ENCODE data around the gene SCAMP4.

Gene SCAMP4

DNA sequence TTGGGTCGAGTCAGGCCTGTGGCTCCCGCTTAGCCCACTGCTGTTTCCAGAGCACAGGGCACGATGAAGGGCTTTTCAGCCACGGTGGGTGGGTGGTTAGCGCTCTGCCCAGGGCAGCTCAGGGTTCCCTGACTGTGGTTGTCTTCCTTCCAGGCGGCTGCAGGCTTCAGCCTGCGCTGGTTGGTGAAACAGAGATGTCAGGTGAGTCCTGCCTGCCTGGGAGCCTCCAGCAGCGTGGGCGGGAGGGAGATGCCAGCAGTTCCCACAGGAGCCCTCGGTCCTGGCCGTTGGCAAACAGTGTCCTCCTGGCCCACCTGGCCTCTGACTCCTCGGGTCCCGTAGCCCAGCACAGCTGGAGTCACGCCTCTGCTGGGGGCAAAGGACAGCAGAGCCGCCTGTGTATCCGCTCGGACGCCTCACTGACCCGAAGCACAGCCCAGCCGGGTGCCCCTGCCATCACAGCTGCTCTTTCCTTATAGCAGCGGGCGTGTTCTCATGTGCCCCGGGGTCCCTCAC lies 9.7 kb downstream of the SCAMP4 start:
- no peak for DNase-seq

DNA sequence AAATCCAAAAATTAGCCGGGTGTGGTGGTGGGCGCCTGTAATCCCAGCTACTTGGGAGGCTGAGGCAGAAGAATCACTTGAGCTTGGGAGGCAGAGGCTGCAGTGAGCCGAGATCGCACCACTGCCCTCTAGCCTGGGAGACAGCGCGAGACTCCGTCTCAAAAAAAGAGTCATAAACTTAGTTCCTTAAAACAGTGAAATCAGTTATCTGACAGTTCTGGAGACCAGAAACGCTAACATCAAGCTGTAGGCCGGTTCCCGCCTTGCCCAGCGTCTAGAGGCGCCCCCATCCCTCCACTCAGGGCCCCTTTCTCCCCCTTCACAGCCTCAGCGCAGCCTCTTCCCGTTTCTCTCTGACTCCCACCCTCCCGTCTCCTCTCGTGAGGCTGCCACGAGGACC lies 11.9 kb downstream of the SCAMP4 start:
- no peak for DNase-seq

DNA sequence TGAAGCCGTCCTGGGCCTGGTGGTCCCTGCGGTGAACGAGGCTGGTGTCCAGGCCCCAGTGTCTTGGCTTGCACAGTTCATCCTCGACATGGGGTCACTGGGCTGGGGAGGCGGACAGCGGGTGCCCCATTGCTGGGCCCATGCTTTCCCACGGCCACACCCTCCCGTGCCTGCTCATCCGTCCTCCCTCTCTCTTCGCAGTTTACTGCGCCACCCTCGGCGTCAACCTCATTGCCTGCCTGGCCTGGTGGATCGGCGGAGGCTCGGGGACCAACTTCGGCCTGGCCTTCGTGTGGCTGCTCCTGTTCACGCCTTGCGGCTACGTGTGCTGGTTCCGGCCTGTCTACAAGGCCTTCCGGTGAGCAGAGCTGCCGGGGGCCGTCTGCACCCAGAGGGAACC lies 12.7 kb downstream of the SCAMP4 start:
- DNase-seq, result no peak

DNA sequence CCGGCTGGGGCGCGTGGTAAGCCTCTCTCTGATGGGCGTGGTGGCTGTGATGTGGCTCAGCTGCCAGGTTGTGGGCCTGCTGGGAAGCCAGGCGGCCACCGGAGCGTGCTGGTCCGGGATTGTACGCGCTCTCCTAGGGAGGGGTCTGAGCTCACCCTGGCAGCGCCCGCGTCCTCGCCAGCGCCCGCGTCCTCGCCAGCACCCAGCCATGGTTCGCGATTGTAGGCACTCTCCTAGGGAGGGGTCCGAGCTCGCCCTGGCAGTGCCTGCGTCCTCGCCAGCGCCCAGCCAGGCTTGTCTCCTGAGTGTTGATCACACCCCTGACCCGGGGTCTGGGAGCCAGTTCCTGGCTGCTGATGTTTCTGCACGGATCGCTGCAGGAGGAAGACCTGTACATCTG lies 13.8 kb downstream of the SCAMP4 start:
- DNase-seq, result no peak

- DNase-seq, result no peak
Observed at GRCh38 chr19:1920644-1921043, 15.4 kb downstream of the SCAMP4 start.

- DNase-seq, result no peak
Observed at GRCh38 chr19:1921326-1921725, 16.1 kb downstream of the SCAMP4 start.

GRCh38 chr19:1921825-1922224 lies 16.6 kb downstream of the SCAMP4 start:
- no peak for DNase-seq

- no peak for DNase-seq
Observed at GRCh38 chr19:1922803-1923202, 17.6 kb downstream of the SCAMP4 start.

DNA sequence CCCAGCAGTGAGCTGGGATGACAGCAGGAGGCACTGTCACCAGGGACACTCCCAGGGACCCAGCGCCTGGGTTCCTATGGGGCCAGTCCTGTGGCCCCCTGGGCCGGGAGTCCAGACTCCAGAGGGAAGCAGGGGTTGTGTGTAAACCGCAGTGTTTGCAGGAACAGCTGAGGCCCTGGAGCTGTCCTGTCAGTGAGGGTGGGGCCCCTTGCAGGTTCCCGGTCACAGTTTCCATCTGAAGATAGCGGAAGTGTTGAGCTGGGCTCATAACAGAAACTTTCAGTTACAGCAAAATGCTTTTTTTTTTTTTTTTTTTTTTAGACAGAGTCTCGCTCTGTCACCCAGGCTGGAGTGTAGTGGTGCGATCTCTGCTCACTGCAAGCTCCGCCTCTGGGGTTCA lies 18.1 kb downstream of the SCAMP4 start:
- no peak for DNase-seq

GRCh38 chr19:1924320-1924961 lies 19.2 kb downstream of the SCAMP4 start:
- no peak for DNase-seq

- no peak for DNase-seq
Observed at GRCh38 chr19:1925544-1925943, 20.3 kb downstream of the SCAMP4 start.

- DNase-seq, result peak; percentile 75
Observed at GRCh38 chr19:1929021-1929742, 24.0 kb downstream of the SCAMP4 start.

- DNase-seq, result no peak
Observed at GRCh38 chr19:1931445-1931844, 26.2 kb downstream of the SCAMP4 start.

DNA sequence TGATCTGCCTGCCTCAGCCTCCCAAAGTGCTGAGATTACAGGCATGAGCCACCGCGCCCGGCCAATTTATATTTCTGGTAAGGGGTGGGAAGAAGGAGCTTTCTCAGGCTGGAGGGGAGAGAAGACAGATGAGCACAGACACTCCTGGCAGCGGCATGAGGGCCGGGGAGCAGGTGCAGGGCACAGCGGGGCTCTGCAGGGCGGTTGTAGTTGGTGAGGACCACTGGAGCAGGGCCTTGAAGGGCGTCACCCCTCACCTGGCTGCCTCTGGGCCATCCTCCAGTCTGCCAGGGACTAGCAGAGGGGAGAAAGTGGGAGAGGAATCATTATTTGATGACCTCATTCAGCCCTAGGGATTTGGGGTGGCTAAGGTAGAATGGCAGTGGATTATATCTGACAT lies 27.2 kb downstream of the SCAMP4 start:
- no peak for DNase-seq

- no peak for DNase-seq
Observed at GRCh38 chr19:1933244-1933643, 28.0 kb downstream of the SCAMP4 start.

GRCh38 chr19:1933942-1934341 lies 28.7 kb downstream of the SCAMP4 start:
- no peak for DNase-seq

GRCh38 chr19:1935484-1936208 lies 30.4 kb downstream of the SCAMP4 start:
- DNase-seq, result peak; percentile 25

GRCh38 chr19:1936430-1936829 lies 31.2 kb downstream of the SCAMP4 start:
- DNase-seq, result no peak

- no peak for DNase-seq
Observed at GRCh38 chr19:1936916-1937610, 31.9 kb downstream of the SCAMP4 start.

DNA sequence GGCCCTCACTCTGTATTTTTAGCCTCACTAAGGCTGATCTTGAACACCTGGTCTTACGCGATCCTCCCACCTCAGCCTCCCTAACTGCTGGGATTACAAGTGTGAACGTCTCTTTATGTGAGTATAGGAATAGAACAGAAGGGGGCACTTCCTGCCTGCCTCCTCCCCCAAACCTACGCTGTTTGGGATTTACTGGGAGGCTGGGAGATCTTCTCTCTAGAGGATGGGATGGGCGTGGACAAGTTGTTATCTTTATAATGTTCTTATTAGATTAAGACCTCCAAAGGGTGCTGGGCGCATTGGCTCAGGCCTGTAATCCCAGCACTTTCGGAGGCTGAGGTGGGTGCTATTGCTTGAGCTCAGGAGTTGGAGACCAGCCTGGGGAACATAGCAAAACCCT lies 32.9 kb downstream of the SCAMP4 start:
- no peak for DNase-seq

DNA sequence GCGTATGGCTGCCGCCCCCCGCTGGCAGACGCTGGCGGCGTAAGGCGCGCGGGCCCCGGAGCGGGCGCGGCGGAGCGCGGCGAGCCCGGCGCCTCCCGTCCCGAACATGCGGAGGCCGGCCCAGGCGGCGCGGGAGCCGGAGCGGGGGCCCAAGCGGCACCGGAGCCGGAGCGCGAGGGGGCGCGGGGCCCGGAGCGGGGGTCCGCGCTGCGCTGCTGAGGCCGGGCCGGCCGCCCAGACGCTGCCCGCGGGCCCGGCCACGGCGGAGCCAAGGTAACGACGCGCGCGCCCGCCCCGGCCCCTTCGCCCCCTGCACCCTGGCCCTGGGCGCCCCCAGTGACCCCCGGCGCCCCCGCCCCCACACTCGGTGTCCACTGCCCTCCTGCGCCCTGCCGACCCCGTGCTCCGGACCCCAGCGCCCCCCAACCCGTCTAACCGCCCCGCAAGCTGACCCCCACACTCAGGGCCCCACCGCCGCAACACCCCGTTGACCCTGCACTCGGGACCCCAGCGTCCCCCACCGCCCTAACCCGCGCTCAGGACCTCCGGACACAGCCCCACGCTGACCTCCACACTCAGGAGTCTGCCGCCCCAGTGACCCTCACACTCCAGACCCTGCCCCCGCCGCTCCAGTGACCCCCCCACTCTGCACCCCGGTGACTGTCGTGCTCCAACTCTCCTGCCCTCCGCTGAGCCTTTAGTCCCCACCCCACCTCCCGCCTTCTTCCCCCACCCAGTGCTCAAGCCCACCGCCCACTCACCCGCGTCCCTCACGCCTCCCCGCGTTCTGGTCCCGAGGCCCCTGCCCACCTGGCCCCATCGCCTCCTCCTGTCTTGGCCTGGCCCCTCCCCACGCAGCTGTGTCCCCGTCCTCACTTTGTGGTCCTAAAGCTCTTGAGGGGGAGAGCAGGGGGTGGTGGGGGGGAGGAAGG lies 36.2 kb downstream of the SCAMP4 start, which contains the start of gene CSNK1G2:
Gene CSNK1G2 (plus strand): TSS at position 27 of the 932 bp plus-strand sequence. CDS start 28,601 bp downstream, outside the sequence.
- no peak for DNase-seq

Data from EL (cell line).